ENCODE data around the gene TOPORS.

- TF ChIP-seq CTCF (IDR thresholded peaks at IDR 0.05) (peak in 5 of 7 experiments; percentile 57 to 90 (median 86)), POLR2A (IDR thresholded peaks at IDR 0.05) (no peak), POLR2AphosphoS5 (IDR thresholded peaks at IDR 0.05) (no peak), EP300 (IDR thresholded peaks at IDR 0.05) (no peak)
Measured at GRCh38 chr9:32579706-32580331, 27.4 kb upstream of the TOPORS start.

Data from stomach (tissue), 4 donors.